ENCODE data around the gene DFFA. TPM values are rescaled to one million over a fixed set of nuclear protein-coding genes. Genes with fewer than 3 reads are reported as not detected.

Gene DFFA
- total RNA-seq, 1 donor from 2014 or later = 39.0 TPM

- CTCF ChIA-PET = no interaction called here
- TF ChIP-seq, protein P1, sequence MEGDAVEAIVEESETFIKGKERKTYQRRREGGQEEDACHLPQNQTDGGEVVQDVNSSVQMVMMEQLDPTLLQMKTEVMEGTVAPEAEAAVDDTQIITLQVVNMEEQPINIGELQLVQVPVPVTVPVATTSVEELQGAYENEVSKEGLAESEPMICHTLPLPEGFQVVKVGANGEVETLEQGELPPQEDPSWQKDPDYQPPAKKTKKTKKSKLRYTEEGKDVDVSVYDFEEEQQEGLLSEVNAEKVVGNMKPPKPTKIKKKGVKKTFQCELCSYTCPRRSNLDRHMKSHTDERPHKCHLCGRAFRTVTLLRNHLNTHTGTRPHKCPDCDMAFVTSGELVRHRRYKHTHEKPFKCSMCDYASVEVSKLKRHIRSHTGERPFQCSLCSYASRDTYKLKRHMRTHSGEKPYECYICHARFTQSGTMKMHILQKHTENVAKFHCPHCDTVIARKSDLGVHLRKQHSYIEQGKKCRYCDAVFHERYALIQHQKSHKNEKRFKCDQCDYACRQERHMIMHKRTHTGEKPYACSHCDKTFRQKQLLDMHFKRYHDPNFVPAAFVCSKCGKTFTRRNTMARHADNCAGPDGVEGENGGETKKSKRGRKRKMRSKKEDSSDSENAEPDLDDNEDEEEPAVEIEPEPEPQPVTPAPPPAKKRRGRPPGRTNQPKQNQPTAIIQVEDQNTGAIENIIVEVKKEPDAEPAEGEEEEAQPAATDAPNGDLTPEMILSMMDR (IDR thresholded peaks at IDR 0.05) = no peak
- no peak overlapping the region for H3K27ac Mint-ChIP-seq
- no peaks in the 10 kb centered on the region for H3K9me3 Mint-ChIP-seq
- intact Hi-C loops (cut with micrococcal nuclease) = no loop called here
- DNase-seq (no peak), ATAC-seq (ENCODE audit: low read depth) (no peak)
- no peak overlapping the region for H3K4me3 Mint-ChIP-seq
- H3K27me3 Mint-ChIP-seq = no peaks in the 10 kb centered on the region
- H3K4me1 Mint-ChIP-seq = peaks cover 16% of the 10 kb centered on the region
- POLR2A ChIA-PET = no interaction called here
- peaks cover 11% of the 10 kb centered on the region for H3K36me3 Mint-ChIP-seq (ENCODE audit: low read depth)
Measured at GRCh38 chr1:10517677-10517982, 45.3 kb upstream of the DFFA start.

GRCh38 chr1:10516925-10517676 is 44.8 kb upstream of the DFFA start:
- peaks cover 14% of the 10 kb centered on the region for H3K36me3 Mint-ChIP-seq (ENCODE audit: low read depth)
- no peak overlapping the region for H3K4me3 Mint-ChIP-seq
- ChIA-PET CTCF (no interaction called here), POLR2A (no interaction called here)
- TF ChIP-seq, protein P1 (IDR thresholded peaks at IDR 0.05) = no peak
- H3K27ac Mint-ChIP-seq = no peak overlapping the region
- H3K27me3 Mint-ChIP-seq = no peaks in the 10 kb centered on the region
- no peak for DNase-seq
- ATAC-seq (ENCODE audit: low read depth) = no peak
- peaks cover 19% of the 10 kb centered on the region for H3K4me1 Mint-ChIP-seq
- intact Hi-C loops (cut with micrococcal nuclease) = no loop called here
- H3K9me3 Mint-ChIP-seq = no peaks in the 10 kb centered on the region

- TF ChIP-seq, protein P1 (IDR thresholded peaks at IDR 0.05) = no peak
- intact Hi-C loops (cut with micrococcal nuclease) = no loop called here
- Mint-ChIP-seq H3K36me3 (ENCODE audit: low read depth) (peaks cover 14% of the 10 kb centered on the region), H3K9me3 (no peaks in the 10 kb centered on the region), H3K4me1 (peaks cover 26% of the 10 kb centered on the region), H3K4me3 (no peak overlapping the region), H3K27me3 (no peaks in the 10 kb centered on the region), H3K27ac (no peak overlapping the region)
- ChIA-PET POLR2A (no interaction called here), CTCF (no interaction called here)
- ATAC-seq (ENCODE audit: low read depth) (no peak), DNase-seq (no peak)
Measured at GRCh38 chr1:10515976-10516750, 43.8 kb upstream of the DFFA start.

DNA sequence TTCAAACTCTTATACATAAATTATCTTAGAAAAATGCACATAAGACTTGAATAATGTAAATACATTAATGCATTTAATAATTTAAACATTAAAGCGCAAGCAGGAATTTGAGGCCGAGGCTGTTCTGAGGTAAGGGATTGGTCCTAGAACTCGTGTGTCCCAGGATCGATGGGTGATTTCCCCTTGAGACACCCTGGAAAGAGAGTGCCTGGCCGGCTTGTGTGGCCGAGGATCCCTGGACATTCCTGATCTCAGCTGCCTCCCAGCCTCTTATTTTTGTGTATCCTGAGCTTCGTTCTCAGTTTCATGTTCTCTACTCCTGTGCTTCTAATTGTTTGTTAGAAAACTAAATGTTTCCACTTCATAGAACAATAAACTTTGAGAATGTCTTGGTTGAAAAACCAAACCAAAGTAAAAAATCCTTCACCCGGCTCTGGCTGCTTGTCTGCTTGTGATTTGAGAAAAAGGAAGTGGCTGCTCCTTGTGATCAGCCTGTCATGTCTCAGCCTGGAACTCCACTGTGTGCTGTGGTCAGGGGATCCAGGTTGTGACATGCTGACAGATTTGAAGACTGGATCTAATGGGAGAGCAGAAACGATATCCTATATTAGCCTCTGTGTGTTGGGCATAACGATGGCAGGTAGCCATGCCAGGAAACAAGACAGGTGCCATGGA is 43.1 kb upstream of the DFFA start:
- intact Hi-C loops (cut with micrococcal nuclease) = no loop called here
- Mint-ChIP-seq H3K36me3 (ENCODE audit: low read depth) (peaks cover 13% of the 10 kb centered on the region), H3K27ac (no peak overlapping the region), H3K4me3 (no peak overlapping the region), H3K27me3 (no peaks in the 10 kb centered on the region), H3K9me3 (no peaks in the 10 kb centered on the region), H3K4me1 (peaks cover 34% of the 10 kb centered on the region)
- POLR2A ChIA-PET = no interaction called here
- DNase-seq (no peak), ATAC-seq (ENCODE audit: low read depth) (no peak)
- CTCF ChIA-PET = no interaction called here
- TF ChIP-seq, protein P1 (IDR thresholded peaks at IDR 0.05) = no peak

All from activated B cell treated with CpG ODN at 0.5 μM for 24 hours (primary cell).